Liver (tissue), 9 donors: Measurements from ENCODE around the gene SUGCT. TPM values are rescaled to one million over a fixed set of nuclear protein-coding genes. Genes with fewer than 3 reads are reported as not detected.

Source experiments
- DNase-seq: peaks from one replicate; pipeline ENCODE4 v3.0.0-alpha.2; 2017; ENCODE audit warnings: low spot score
- H3K27ac ChIP-seq, 2 donors: one replicate each; pipeline ENCODE4 v1.7.0; 2013; ENCODE audit warnings: inconsistent platforms in 2 of 2, low read length in 2 of 2, control low read depth in 1 of 2, low read depth in 1 of 2, mild to moderate bottlenecking in 1 of 2
- H3K27me3 ChIP-seq, 4 donors: one replicate each; pipeline versions ENCODE4 v1.6.1 to v1.7.0; 2013; ENCODE audit warnings: low read length in 3 of 4, inconsistent platforms in 1 of 4, mild to moderate bottlenecking in 1 of 4, moderate library complexity in 1 of 4; ENCODE audit not compliant: control insufficient read depth in 4 of 4, insufficient read depth in 4 of 4
- H3K36me3 ChIP-seq, 4 donors: one replicate each; pipeline versions ENCODE4 v1.6.1 to v1.7.0; 2013; ENCODE audit warnings: low read length in 3 of 4, mild to moderate bottlenecking in 3 of 4, low read depth in 1 of 4, moderate library complexity in 1 of 4; ENCODE audit not compliant: control insufficient read depth in 4 of 4, insufficient read depth in 3 of 4
- H3K4me1 ChIP-seq, 4 donors: one replicate each; pipeline versions ENCODE4 v1.6.1 to v1.7.0; 2013; ENCODE audit warnings: low read length in 3 of 4, mild to moderate bottlenecking in 3 of 4, moderate library complexity in 1 of 4; ENCODE audit not compliant: control insufficient read depth in 4 of 4, insufficient read depth in 4 of 4
- H3K4me3 ChIP-seq, 3 donors: one replicate each; pipeline versions ENCODE4 v1.6.1 to v1.7.0; 2013; ENCODE audit warnings: low read length in 3 of 3, control low read depth in 1 of 3, low read depth in 1 of 3, mild to moderate bottlenecking in 1 of 3
- H3K9ac ChIP-seq, 2 donors: one replicate each; pipeline ENCODE4 v1.7.0; 2013; ENCODE audit warnings: low read length in 2 of 2, mild to moderate bottlenecking in 2 of 2, moderate library complexity in 2 of 2, control low read depth in 1 of 2, low read depth in 1 of 2
- H3K9me3 ChIP-seq, 4 donors: one replicate each; pipeline versions ENCODE4 v1.6.1 to v1.7.0; 2013; ENCODE audit warnings: low read length in 3 of 4; ENCODE audit not compliant: control insufficient read depth in 4 of 4
- ATF3 ChIP-seq: IDR thresholded peaks from 2 replicates; pipeline ENCODE4 v1.6.1; 2016; ENCODE audit warnings: antibody characterized with exemption
- FOXA1 ChIP-seq: IDR thresholded peaks from 2 replicates; pipeline ENCODE4 v1.6.1; 2016; ENCODE audit warnings: antibody characterized with exemption
- FOXA2 ChIP-seq: IDR thresholded peaks from 2 replicates; pipeline ENCODE4 v1.6.1; 2016; ENCODE audit warnings: antibody characterized with exemption
- GABPA ChIP-seq, 2 donors: IDR thresholded peaks in 1 of 2; conservative IDR thresholded peaks in 1 of 2; 2 replicates each; pipeline ENCODE4 v1.6.1; 2016; ENCODE audit warnings: antibody characterized with exemption in 2 of 2, mild to moderate bottlenecking in 1 of 2, moderate library complexity in 1 of 2
- HNF4A ChIP-seq, 2 donors: conservative IDR thresholded peaks; 2 replicates each; pipeline ENCODE4 v1.6.1; 2016; ENCODE audit warnings: antibody characterized with exemption in 2 of 2, mild to moderate bottlenecking in 2 of 2
- HNF4G ChIP-seq: IDR thresholded peaks from 2 replicates; pipeline ENCODE4 v1.6.1; 2016; ENCODE audit warnings: antibody characterized with exemption
- JUND ChIP-seq, 2 donors: IDR thresholded peaks; 2 replicates each; pipeline ENCODE4 v1.6.1; 2016; ENCODE audit warnings: antibody characterized with exemption in 2 of 2
- NR2F2 ChIP-seq: IDR thresholded peaks from 2 replicates; pipeline ENCODE4 v1.6.1; 2016; ENCODE audit warnings: antibody characterized with exemption
- RAD21 ChIP-seq, 2 donors: IDR thresholded peaks; 2 replicates each; pipeline ENCODE4 v1.6.1; 2016; ENCODE audit warnings: antibody characterized with exemption in 2 of 2, mild to moderate bottlenecking in 2 of 2
- RXRA ChIP-seq, 2 donors: IDR thresholded peaks; 2 replicates each; pipeline ENCODE4 v1.6.1; 2017 to 2018; ENCODE audit warnings: antibody characterized with exemption in 2 of 2, mild to moderate bottlenecking in 1 of 2
- TAF1 ChIP-seq: conservative IDR thresholded peaks from 2 replicates; pipeline ENCODE4 v1.6.1; 2016; ENCODE audit warnings: antibody characterized with exemption, mild to moderate bottlenecking
- YY1 ChIP-seq: IDR thresholded peaks from 2 replicates; pipeline ENCODE4 v1.6.1; 2016; ENCODE audit warnings: antibody characterized with exemption, mild to moderate bottlenecking
- ZBTB33 ChIP-seq: IDR thresholded peaks from 2 replicates; pipeline ENCODE4 v1.6.1; 2016; ENCODE audit warnings: antibody characterized with exemption
- WGBS: extraction: QIAGEN DNeasy Blood & Tissue Kit; methylation state at CpG from one replicate; pipeline ENCODE4 v1.1.7; 2013; 5-methylcytosine and 5-hydroxymethylcytosine counted together
- polyA plus RNA-seq, 2 donors: library from polyadenylated mRNA; stranded (reverse) in 1 of 2; unstranded in 1 of 2; fragments of 200-250 nt in 1 of 2; fragments of >200 nt in 1 of 2; fragmentation: Nextera tagmentation in 1 of 2; extraction: Ambion mirVana in 1 of 2; gene quantifications; one replicate each; pipeline versions ENCODE4 v1.2.1 to v1.2.3, GENCODE V29; 2013 to 2015
- total RNA-seq, 2 donors: library from RNA; depleted of rRNA; stranded (reverse); fragments of >200 nt; gene quantifications; one replicate each; pipeline ENCODE4 v1.2.3, GENCODE V29; 2014
- TF ChIP-seq, protein P1 (sequence below): fragments of 150-350 bp; IDR thresholded peaks from 2 replicates; pipeline ENCODE4 v1.5.1; 2017; ENCODE audit warnings: improper control_type of control experiment, low read depth, low read length; ENCODE audit not compliant: missing input control
- TF ChIP-seq, protein P2 (sequence below): IDR thresholded peaks from 2 replicates; pipeline ENCODE4 v1.6.1; 2016; ENCODE audit warnings: antibody characterized with exemption
- TF ChIP-seq, protein P3 (sequence below): IDR thresholded peaks from 2 replicates; pipeline ENCODE4 v1.6.1; 2016; ENCODE audit warnings: antibody characterized with exemption, mild to moderate bottlenecking
- donor health status: healthy.
- donor health status: healthy.
- donor health status: healthy.
- donor health status: healthy.
- donor health status: healthy.

The SUGCT gene
- total and polyA plus RNA-seq, 4 donors = 6.2 to 11.9 (median 9.9) TPM

DNA sequence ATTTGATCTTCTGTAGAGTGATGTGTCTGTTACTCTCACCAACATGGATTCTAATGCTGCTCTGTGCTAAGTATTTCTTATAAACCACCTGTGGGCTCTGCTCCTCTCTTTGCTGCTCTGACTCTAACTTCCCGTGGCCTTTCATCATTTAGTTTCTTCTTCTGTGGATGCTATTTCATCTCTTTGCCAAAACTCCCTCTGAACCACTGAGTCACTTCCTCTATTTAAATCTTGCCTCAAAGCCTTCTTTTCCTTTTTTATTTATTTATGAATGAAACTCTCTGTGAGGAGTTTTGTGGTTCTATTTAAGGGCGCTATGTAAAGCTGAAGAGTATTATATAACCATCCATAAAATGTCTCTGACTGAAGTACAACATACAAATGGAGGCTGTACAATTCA lies 538.5 kb downstream of the SUGCT start:
- Histone ChIP-seq H3K4me3 (no peak overlapping the region), H3K9ac (no peak overlapping the region), H3K27ac (no peak overlapping the region), H3K27me3 (no peaks in the 10 kb centered on the region), H3K9me3 (no peaks in the 10 kb centered on the region), H3K4me1 (no peaks in the 10 kb centered on the region), H3K36me3 (no peaks in the 10 kb centered on the region)
- no peak for TF ChIP-seq NR2F2
- TF ChIP-seq FOXA2 = no peak
- TF ChIP-seq TAF1 = no peak
- TF ChIP-seq HNF4A (conservative IDR thresholded peaks at IDR 0.05) = no peak
- TF ChIP-seq, protein P1, sequence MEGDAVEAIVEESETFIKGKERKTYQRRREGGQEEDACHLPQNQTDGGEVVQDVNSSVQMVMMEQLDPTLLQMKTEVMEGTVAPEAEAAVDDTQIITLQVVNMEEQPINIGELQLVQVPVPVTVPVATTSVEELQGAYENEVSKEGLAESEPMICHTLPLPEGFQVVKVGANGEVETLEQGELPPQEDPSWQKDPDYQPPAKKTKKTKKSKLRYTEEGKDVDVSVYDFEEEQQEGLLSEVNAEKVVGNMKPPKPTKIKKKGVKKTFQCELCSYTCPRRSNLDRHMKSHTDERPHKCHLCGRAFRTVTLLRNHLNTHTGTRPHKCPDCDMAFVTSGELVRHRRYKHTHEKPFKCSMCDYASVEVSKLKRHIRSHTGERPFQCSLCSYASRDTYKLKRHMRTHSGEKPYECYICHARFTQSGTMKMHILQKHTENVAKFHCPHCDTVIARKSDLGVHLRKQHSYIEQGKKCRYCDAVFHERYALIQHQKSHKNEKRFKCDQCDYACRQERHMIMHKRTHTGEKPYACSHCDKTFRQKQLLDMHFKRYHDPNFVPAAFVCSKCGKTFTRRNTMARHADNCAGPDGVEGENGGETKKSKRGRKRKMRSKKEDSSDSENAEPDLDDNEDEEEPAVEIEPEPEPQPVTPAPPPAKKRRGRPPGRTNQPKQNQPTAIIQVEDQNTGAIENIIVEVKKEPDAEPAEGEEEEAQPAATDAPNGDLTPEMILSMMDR = no peak
- 76% methylated on average over 2 of the region's 2 CpGs for WGBS
- no peak for DNase-seq

GRCh38 chr7:40674316-40674715 lies 539.5 kb downstream of the SUGCT start:
- Histone ChIP-seq H3K36me3 (no peaks in the 10 kb centered on the region), H3K9me3 (no peaks in the 10 kb centered on the region), H3K4me1 (no peaks in the 10 kb centered on the region), H3K4me3 (no peak overlapping the region), H3K9ac (no peak overlapping the region), H3K27ac (no peak overlapping the region), H3K27me3 (no peaks in the 10 kb centered on the region)
- no peak for DNase-seq
- 96% methylated on average over 3 of the region's 3 CpGs for WGBS
- TF ChIP-seq RAD21 (IDR thresholded peaks at IDR 0.05) (no peak), ATF3 (no peak), YY1 (no peak), FOXA1 (no peak), RXRA (IDR thresholded peaks at IDR 0.05) (no peak), GABPA (IDR thresholded peaks at IDR 0.05 in 1 of 2, conservative IDR thresholded peaks at IDR 0.05 in 1 of 2) (no peak), FOXA2 (no peak)
- TF ChIP-seq, protein P2, sequence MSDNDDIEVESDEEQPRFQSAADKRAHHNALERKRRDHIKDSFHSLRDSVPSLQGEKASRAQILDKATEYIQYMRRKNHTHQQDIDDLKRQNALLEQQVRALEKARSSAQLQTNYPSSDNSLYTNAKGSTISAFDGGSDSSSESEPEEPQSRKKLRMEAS = no peak
- TF ChIP-seq, protein P3, sequence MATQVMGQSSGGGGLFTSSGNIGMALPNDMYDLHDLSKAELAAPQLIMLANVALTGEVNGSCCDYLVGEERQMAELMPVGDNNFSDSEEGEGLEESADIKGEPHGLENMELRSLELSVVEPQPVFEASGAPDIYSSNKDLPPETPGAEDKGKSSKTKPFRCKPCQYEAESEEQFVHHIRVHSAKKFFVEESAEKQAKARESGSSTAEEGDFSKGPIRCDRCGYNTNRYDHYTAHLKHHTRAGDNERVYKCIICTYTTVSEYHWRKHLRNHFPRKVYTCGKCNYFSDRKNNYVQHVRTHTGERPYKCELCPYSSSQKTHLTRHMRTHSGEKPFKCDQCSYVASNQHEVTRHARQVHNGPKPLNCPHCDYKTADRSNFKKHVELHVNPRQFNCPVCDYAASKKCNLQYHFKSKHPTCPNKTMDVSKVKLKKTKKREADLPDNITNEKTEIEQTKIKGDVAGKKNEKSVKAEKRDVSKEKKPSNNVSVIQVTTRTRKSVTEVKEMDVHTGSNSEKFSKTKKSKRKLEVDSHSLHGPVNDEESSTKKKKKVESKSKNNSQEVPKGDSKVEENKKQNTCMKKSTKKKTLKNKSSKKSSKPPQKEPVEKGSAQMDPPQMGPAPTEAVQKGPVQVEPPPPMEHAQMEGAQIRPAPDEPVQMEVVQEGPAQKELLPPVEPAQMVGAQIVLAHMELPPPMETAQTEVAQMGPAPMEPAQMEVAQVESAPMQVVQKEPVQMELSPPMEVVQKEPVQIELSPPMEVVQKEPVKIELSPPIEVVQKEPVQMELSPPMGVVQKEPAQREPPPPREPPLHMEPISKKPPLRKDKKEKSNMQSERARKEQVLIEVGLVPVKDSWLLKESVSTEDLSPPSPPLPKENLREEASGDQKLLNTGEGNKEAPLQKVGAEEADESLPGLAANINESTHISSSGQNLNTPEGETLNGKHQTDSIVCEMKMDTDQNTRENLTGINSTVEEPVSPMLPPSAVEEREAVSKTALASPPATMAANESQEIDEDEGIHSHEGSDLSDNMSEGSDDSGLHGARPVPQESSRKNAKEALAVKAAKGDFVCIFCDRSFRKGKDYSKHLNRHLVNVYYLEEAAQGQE = no peak

GRCh38 chr7:40675741-40676140 lies 540.9 kb downstream of the SUGCT start:
- Histone ChIP-seq H3K36me3 (no peaks in the 10 kb centered on the region), H3K9ac (no peak overlapping the region), H3K4me1 (no peaks in the 10 kb centered on the region), H3K4me3 (no peak overlapping the region), H3K9me3 (no peaks in the 10 kb centered on the region), H3K27ac (no peak overlapping the region), H3K27me3 (no peaks in the 10 kb centered on the region)
- 96% methylated on average over 3 of the region's 3 CpGs for WGBS
- no peak for DNase-seq
- TF ChIP-seq ZBTB33 = no peak
- TF ChIP-seq, protein P3 = no peak
- TF ChIP-seq, protein P2 = no peak
- TF ChIP-seq HNF4G = no peak
- no peak for TF ChIP-seq JUND (IDR thresholded peaks at IDR 0.05)
